OCI-LY1 (cell line): Measurements from ENCODE around the gene ZBED2.

Experiments used
- EZH2 ChIP-seq: fragments of 200-600 bp; sonication (generic), shearing (Covaris generic); IDR thresholded peaks from 2 replicates; pipeline ENCODE4 v1.8.0; 2017; ENCODE audit warnings: borderline replicate concordance, mixed run types, mild to moderate bottlenecking, antibody characterized with exemption, low read length, moderate library complexity, mixed read lengths
- TF ChIP-seq, protein P1 (sequence below): fragments of 200-600 bp; sonication (generic), shearing (Covaris generic); IDR thresholded peaks from 2 replicates; pipeline ENCODE4 v1.5.1; 2017; ENCODE audit warnings: mild to moderate bottlenecking, antibody characterized with exemption, low read length, moderate library complexity, mixed read lengths

DNA sequence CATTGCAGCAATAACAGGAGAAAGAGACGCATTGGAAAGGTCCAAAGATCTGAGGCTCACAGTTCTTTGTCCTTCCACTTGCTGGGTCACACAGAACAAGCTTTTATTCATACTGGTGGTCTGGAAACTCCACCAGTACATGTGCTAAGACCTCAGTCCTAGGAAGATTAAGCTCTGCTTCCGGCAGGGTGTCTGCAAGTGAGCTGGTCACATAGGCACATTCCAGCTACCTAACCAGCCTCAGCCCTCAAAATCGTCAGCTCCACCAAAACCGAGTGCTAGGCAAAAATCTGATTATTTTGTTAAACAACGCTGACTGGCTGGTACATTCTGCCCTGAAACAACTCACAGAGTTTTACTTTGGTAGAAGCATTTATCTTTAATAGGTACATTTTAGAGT lies 2.2 kb downstream of the ZBED2 start:
- TF ChIP-seq, protein P1, sequence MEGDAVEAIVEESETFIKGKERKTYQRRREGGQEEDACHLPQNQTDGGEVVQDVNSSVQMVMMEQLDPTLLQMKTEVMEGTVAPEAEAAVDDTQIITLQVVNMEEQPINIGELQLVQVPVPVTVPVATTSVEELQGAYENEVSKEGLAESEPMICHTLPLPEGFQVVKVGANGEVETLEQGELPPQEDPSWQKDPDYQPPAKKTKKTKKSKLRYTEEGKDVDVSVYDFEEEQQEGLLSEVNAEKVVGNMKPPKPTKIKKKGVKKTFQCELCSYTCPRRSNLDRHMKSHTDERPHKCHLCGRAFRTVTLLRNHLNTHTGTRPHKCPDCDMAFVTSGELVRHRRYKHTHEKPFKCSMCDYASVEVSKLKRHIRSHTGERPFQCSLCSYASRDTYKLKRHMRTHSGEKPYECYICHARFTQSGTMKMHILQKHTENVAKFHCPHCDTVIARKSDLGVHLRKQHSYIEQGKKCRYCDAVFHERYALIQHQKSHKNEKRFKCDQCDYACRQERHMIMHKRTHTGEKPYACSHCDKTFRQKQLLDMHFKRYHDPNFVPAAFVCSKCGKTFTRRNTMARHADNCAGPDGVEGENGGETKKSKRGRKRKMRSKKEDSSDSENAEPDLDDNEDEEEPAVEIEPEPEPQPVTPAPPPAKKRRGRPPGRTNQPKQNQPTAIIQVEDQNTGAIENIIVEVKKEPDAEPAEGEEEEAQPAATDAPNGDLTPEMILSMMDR: no peak
- no peak for TF ChIP-seq EZH2
